Measurements from ENCODE around the gene TCERG1L. TPM values are rescaled to one million over a fixed set of nuclear protein-coding genes. Genes with fewer than 3 reads are reported as not detected.

Gene TCERG1L
- total RNA-seq, 1 experiment from 2014 or later, result not detected

GRCh38 chr10:131316321-131317075, 5.0 kb upstream of the TCERG1L start:
- DNase-seq (ENCODE audit: low read depth), result no peak

GRCh38 chr10:131315344-131315743, 3.8 kb upstream of the TCERG1L start:
- peak; percentile 2 for DNase-seq (ENCODE audit: low read depth)

- no peak for DNase-seq (ENCODE audit: low read depth)
These were observed 3.3 kb upstream of the TCERG1L start for GRCh38 chr10:131314799-131315198.

DNA sequence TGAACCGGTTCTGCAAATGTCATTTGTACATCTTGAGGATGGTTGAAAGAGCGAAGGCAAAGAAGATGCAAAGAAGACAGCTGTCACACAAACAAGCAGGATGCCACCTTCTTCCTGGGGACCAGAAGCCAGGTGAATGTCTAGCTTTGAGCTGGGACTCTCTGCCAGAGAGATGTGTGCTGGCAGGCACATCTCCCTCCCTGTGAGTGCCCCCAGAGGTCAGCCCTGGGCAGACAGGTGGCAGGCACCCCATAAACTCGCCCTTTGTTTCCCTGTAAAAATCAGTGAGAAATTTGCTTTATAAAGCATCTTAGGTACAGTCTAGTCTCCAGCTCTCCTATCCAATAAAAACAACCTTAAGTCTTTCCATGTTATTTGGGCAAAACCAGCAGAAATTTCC, 2.6 kb upstream of the TCERG1L start:
- no peak for DNase-seq (ENCODE audit: low read depth)

DNA sequence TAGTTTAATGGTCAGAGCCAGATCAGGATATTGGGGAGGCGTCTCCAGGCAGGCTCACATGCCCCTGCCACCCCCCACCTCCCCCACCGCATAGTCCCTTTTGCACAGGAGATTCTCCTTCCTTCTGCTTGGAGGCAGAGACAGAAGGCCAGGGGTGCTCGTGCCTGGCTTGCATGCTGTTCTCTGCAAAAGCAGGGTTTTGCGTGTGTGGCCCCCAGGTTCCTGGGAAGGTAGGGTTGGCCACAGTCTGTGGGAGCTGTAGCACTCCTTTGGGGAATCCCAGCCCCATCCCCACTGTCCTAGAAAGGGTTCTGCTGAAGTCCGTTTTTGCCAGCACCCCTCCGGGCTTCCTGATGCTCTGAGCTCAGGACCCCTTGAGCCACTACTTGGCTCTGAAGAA, 1.9 kb upstream of the TCERG1L start:
- no peak for DNase-seq (ENCODE audit: low read depth)

DNA sequence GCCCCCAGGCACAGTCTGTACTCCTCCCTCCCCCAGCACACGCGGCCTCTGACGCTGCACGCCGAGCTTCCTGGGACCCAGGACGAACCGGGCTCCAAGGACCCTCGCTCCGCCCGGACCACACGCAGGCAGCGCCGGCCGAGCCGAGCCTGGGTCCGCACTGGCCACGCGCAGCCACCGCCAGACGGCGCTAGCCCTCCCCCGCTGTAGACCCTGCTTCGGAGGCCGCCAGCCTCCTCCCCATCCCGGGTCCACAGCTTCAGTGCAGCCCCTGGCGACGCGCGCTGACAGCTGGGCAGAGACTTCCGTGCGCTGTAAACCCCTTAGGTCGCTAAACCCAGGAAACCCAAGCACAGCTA, 936 bp upstream of the TCERG1L start:
- no peak for DNase-seq (ENCODE audit: low read depth)

DNA sequence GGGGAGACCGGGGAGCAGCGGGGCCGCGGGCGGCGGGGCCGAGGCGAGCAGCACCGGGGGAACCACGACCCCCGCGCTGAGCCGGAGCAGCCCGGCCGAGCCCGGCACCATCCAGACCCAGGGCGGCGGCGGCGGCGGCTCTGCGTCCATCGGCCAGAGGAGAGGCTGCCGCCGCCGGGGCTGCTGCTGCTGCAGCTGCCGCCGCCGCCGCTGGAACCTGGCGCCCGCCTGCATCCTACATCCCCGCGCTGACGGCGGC, 190 bp downstream of the TCERG1L start:
- DNase-seq (ENCODE audit: low read depth), result no peak

DNA sequence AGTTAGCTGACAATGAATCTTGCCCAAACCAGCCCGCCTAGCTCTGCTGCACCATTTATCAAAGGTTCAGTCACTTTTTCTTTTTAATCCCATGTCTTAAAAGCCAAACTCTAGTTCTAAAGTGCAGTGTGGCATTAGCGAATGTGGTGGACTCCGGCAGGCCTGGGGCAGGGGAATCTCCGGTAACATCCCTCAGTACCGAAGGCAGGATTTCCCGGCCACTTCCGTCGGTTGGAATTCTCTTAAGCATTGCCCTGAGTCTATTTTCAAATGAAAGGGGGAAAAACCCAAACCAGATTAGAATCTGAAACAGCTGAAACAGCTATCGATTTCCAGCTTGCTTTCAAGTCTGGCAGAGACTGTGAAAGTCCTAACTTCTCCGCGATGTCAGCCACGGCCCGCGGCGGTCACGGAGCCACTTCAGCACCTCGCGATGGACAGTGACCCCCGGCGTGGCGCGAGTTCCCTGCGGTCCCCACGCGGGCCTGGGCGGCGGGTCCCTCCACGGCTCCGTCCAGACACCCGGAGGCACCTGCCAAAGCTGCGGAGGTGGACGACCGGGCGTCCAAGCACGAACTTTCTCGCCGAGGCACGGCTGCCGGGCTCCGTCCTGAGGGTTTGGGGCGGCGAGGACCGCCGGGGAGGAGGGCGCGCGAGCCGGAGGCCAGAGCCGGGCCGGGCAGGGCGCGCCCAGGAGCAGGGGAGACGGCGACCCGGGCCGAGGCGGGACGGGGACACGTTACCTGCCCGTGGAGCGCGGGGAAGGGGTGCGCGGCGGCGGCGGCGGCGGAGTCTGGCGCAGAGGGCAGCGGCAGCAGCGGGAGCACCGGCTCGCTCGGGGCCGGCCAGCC, 745 bp downstream of the TCERG1L start:
- DNase-seq (ENCODE audit: low read depth), result no peak

- no peak for DNase-seq (ENCODE audit: low read depth)
These were observed 1.4 kb downstream of the TCERG1L start for GRCh38 chr10:131310142-131310541.

DNA sequence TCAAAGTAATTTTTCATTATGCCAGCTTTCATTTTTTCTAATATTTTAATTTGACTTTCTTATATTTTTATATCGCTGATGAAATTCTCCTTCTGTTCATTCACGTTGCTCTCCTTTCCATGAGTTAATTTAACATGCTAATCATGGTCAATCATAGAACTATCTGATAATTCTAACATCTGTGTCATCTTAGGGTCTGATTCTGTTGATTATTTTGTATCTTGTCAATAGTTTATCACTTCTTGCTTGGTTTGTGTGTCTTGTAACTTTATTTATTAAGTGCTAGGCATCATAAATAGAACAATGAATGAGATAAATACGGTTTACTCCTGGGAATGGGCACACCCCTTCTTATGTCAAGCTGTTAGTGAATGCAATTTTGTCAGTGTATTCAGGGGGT, 11.0 kb downstream of the TCERG1L start:
- DNase-seq (ENCODE audit: low read depth), result no peak

- no peak for DNase-seq (ENCODE audit: low read depth)
These were observed 20.7 kb downstream of the TCERG1L start for GRCh38 chr10:131290781-131291180.

DNA sequence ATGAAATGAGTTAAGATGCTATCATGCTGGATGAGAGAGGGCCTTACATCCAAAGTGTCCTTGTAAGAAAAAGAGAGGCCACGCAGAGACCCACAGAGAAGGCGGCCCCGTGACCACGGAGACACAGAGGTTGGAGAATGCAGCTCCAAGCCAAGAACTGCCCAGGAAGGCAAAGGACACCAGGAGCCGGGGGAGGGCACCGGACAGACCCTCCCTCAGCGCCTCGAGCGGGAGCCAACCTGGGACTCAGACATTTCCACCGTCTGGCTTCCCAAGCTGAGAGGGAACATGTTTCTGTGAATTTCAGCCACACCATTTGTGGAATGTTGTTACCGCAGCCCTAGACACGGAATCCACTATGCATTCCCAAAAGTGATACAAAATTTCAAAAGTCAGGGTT, 22.9 kb downstream of the TCERG1L start:
- DNase-seq (ENCODE audit: low read depth), result no peak

GRCh38 chr10:131282961-131283360, 28.6 kb downstream of the TCERG1L start:
- DNase-seq (ENCODE audit: low read depth), result no peak

DNA sequence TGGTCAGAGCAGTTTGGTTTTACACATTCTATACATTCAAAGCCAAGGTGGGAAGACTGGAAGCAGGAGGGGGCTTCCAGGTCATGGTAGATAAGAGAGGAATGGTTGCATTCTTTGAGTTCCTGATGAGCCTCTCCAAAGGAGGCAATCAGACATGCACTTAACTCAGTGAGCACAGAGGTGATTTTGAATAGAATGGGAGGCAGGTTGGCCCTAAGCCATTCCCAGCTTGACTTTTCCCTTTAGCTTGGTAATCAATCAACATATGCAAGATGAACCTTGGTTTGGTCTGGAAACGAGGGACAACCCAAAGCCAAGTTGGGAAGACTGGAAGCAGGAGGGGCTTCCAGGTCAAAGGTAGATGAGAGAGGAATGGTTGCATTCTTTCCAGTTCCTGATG, 31.4 kb downstream of the TCERG1L start:
- DNase-seq (ENCODE audit: low read depth), result no peak

- DNase-seq (ENCODE audit: low read depth), result no peak
These were observed 32.0 kb downstream of the TCERG1L start for GRCh38 chr10:131279516-131279915.

DNA sequence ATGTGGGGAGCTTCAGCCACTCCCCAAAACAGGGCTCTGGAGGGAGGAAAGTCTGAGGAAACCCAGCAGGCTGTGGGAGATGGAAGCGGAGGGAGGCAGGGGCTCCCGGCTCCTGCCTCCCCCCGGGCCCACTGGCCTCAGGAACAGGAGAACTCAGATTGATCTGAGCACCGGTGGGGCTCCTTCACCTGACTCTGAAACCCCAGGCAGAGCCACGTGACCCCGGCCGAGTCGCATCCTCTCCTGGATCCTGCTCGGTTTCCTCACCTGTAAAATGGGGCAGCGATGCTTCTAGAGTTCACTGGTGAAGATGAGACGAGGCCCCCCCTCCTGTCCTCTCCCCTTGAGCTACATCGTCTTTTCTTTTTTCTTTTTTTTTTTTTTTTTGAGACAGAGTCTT, 33.6 kb downstream of the TCERG1L start:
- DNase-seq (ENCODE audit: low read depth), result no peak

DNA sequence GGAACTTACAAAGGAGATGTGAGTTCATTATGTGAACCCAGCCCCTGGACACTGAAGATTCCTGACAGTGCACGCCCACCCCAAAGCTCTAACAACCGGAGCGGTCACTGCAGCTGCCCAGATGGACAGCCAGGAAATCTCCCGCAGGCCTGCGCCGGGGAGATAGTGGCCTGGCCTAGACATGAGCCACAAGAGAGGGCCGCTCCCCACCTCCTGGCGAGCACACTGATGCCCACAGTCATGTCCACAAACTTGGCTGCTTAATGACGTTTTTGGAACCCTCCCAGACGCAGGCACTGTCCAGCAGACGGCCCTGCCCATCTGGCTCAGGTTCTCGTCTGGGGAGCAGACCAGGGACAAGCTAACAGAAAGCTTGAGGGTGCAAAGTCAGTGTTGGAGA, 34.2 kb downstream of the TCERG1L start:
- DNase-seq (ENCODE audit: low read depth), result no peak

- DNase-seq (ENCODE audit: low read depth), result no peak
These were observed 35.8 kb downstream of the TCERG1L start for GRCh38 chr10:131275691-131276090.

DNA sequence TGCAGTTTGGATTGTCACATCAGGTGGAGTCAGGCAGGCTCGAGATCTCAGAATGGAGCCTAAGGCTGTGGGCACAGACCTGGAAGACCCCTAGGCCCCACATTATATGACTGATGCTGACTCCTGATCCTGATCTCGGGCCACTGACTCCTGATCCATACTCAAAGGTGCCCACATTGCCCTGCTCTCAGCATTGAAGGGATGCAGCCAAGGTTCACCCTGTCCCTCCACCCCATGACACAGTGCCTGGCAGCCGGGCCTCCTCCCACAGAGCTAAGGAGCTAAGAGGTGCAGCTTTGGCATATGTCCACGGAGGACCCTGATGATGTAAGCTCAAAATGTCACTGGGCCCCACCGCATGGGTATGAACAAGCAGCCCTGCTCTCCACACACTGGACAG, 36.6 kb downstream of the TCERG1L start:
- no peak for DNase-seq (ENCODE audit: low read depth)

DNA sequence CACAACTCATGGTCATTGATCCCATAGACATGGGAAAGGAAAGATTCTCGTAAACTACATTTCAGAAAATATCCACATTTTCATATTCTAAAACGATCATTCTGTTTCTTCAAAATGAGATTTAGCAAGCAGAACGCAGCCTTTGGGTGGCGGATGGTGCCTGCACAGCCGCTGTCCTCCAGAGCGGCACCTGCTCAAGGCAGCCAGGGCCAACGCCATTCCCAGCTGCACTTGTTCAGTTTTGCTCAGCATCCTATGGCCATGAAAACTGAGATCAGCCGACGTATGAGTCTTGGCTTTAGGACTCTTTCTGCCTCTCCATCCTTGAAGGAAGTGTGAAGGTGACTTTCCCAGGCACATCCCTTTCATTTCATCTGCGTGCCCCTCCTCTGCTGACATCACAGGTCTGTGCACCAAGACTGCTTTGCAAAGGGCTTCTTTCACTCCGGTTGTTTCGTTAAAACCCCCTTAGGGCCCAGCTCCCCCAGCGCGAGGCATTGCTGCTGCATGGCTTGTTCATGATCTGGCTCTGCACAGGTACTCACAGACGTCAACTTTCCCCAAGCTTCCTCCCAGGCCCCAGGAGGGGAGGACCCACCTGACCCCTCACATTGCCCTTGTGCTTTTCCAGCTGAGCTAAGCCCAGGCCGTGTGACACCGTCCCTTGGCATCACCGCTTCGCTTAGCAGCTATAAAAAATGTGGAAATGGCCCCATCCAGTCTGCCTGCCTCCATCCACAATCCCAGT, 37.2 kb downstream of the TCERG1L start:
- no peak for DNase-seq (ENCODE audit: low read depth)

DNA sequence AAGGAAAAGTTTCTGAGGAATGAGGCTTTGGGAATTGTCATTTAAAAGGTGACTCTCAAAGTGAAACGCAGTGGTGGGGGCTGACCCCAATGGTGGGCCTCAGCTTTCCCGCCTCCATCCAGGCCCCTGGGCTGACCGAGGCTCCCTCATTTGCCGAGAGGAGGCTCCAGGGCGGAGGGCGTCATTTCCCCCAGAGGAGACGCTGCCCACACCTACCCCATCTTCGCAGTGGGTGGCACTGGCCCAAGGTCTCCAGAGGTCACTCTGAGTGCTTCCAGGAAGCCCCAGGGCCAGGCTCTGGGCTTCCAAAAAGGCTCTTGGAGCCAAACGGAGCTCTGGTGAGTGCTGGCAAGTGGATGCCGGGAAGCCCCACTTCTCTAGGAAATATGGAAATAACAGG, 38.0 kb downstream of the TCERG1L start:
- no peak for DNase-seq (ENCODE audit: low read depth)

DNA sequence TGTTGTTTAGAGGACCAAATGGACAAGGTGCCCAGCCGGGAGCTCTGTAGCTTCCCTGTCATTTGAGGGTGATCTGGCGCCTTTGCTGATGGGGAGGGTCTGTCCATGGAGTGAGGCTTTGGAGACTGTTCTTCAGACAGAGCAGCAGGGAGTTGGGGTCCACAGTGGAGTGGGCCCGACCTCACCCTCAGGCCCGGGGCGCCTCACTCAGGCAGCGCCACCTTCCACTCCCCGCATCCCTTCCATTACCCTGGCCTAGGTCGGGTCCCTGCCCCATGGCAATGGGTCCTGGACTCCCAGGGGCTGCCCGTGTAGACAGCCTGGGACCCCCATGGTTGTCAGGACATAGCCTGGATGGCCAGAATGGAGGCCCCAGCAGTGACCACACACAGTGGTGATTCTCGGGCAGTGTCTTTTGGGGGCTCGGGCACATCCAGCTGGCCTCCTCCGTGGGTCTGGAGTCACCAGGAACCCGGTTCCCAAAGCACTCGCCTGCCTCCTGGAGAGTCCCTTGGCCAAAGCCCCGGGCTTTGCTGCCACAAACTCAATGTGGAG, 38.5 kb downstream of the TCERG1L start:
- DNase-seq (ENCODE audit: low read depth), result no peak

DNA sequence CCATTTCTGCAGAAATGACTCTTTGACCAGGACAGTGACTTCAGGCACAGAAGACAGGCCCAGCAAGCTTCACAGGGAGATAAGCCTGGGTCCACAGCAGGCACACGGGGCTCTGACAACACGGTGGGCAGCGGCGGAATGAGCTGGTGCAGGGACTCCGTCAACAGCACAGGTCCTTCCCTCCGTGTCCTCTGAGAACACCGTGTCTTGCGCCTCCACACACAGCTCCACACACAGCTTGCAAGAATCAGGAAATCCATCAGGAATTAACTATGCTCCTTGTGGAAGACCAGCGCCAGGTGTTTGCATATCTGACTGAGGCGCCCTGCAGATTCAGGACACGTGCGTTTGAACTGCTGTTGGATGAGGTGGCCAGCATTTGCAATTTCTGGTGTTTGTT, 39.6 kb downstream of the TCERG1L start:
- DNase-seq (ENCODE audit: low read depth), result no peak

Measured in RPMI7951 (cell line).